GM18508 (cell line): ENCODE measurements around the gene ZBTB7C.

ENCODE experiments used
- ATAC-seq: cut with Tn5 transposase; IDR thresholded peaks from one replicate; pipeline ENCODE4 v1.9.1; 2021; ENCODE audit warnings: moderate number of reproducible peaks; ENCODE audit not compliant: insufficient read depth, unreplicated experiment

Gene ZBTB7C

GRCh38 chr18:48035556-48035860 lies 373.7 kb downstream of the ZBTB7C start:
- no peak for ATAC-seq

GRCh38 chr18:48034651-48035555 lies 374.3 kb downstream of the ZBTB7C start:
- ATAC-seq = no peak

GRCh38 chr18:48033790-48034650 lies 375.2 kb downstream of the ZBTB7C start:
- ATAC-seq = no peak

GRCh38 chr18:48032876-48033789 lies 376.1 kb downstream of the ZBTB7C start:
- no peak for ATAC-seq

- ATAC-seq = no peak
Observed at GRCh38 chr18:48031641-48032040, 377.5 kb downstream of the ZBTB7C start.

GRCh38 chr18:48030616-48031480 lies 378.3 kb downstream of the ZBTB7C start:
- no peak for ATAC-seq

GRCh38 chr18:48029296-48029986 lies 379.7 kb downstream of the ZBTB7C start:
- no peak for ATAC-seq

- no peak for ATAC-seq
Observed at GRCh38 chr18:48028696-48029095, 380.5 kb downstream of the ZBTB7C start.

- ATAC-seq = no peak
Observed at GRCh38 chr18:48028081-48028480, 381.1 kb downstream of the ZBTB7C start.

GRCh38 chr18:48027401-48027963 lies 381.7 kb downstream of the ZBTB7C start:
- no peak for ATAC-seq

GRCh38 chr18:48026216-48026615 lies 383.0 kb downstream of the ZBTB7C start:
- ATAC-seq = no peak

GRCh38 chr18:48024881-48025660 lies 384.1 kb downstream of the ZBTB7C start:
- no peak for ATAC-seq

GRCh38 chr18:48024009-48024512 lies 385.1 kb downstream of the ZBTB7C start:
- no peak for ATAC-seq

- ATAC-seq = no peak
Observed at GRCh38 chr18:48023334-48024008, 385.7 kb downstream of the ZBTB7C start.

- no peak for ATAC-seq
Observed at GRCh38 chr18:48022531-48023329, 386.5 kb downstream of the ZBTB7C start.

- ATAC-seq = no peak
Observed at GRCh38 chr18:48022021-48022420, 387.2 kb downstream of the ZBTB7C start.
